ENCODE results near the gene YRDC.

Gene YRDC

GRCh38 chr1:37822906-37823815 is 15.2 kb upstream of the YRDC start:
- no peak for DNase-seq (ENCODE audit: low read depth)

GRCh38 chr1:37821481-37821880 is 13.5 kb upstream of the YRDC start:
- DNase-seq (ENCODE audit: low read depth), result no peak

GRCh38 chr1:37817481-37817880 is 9.5 kb upstream of the YRDC start:
- DNase-seq (ENCODE audit: low read depth), result no peak

- no peak for DNase-seq (ENCODE audit: low read depth)
Observed at GRCh38 chr1:37814252-37814651, 6.2 kb upstream of the YRDC start.

- no peak for DNase-seq (ENCODE audit: low read depth)
Observed at GRCh38 chr1:37813529-37814145, 5.6 kb upstream of the YRDC start.

- peak; percentile 53 for DNase-seq (ENCODE audit: low read depth)
Observed at GRCh38 chr1:37811027-37811655, 3.1 kb upstream of the YRDC start.

GRCh38 chr1:37809942-37810341 is 1.9 kb upstream of the YRDC start:
- DNase-seq (ENCODE audit: low read depth), result no peak

- DNase-seq (ENCODE audit: low read depth), result no peak
Observed at GRCh38 chr1:37808369-37809319, 636 bp upstream of the YRDC start.

GRCh38 chr1:37807220-37807554 is 821 bp downstream of the YRDC start:
- DNase-seq (ENCODE audit: low read depth), result no peak

- DNase-seq (ENCODE audit: low read depth), result no peak
Observed at GRCh38 chr1:37802439-37802838, 5.6 kb downstream of the YRDC start.

GRCh38 chr1:37797750-37798345 is 10.2 kb downstream of the YRDC start:
- DNase-seq (ENCODE audit: low read depth), result no peak

- DNase-seq (ENCODE audit: low read depth), result peak; percentile 31
Observed at GRCh38 chr1:37795340-37796125, 12.5 kb downstream of the YRDC start.

- no peak for DNase-seq (ENCODE audit: low read depth)
Observed at GRCh38 chr1:37794372-37795339, 13.4 kb downstream of the YRDC start.

- DNase-seq (ENCODE audit: low read depth), result no peak
Observed at GRCh38 chr1:37793773-37794371, 14.1 kb downstream of the YRDC start, which contains the start of gene MANEAL. TSS of gene MANEAL (plus strand) at chr1:37793847. CDS start at chr1:37794183, 336 bp downstream.

- DNase-seq (ENCODE audit: low read depth), result no peak
Observed at GRCh38 chr1:37792943-37793686, 14.9 kb downstream of the YRDC start.

- no peak for DNase-seq (ENCODE audit: low read depth)
Observed at GRCh38 chr1:37782491-37782890, 25.5 kb downstream of the YRDC start.

- no peak for DNase-seq (ENCODE audit: low read depth)
Observed at GRCh38 chr1:37778654-37779053, 29.4 kb downstream of the YRDC start.

GRCh38 chr1:37776946-37777516 is 31.0 kb downstream of the YRDC start:
- no peak for DNase-seq (ENCODE audit: low read depth)

Data from activated T-cell treated with anti-CD3 and anti-CD28 coated beads for 24 hours (primary cell).